Eye (tissue), 1 donor: ENCODE data around the gene TMEM207.
"Not testable (repeated sequence)": the region's sequence is repeated elsewhere in the genome, so short reads cannot be mapped to it uniquely, and the experiment has no call there.

Experiments
- DNase-seq: peaks from one replicate; pipeline ENCODE4 v3.0.0-alpha.2; 2015

Gene TMEM207

GRCh38 chr3:190449801-190450200, at the start of gene TMEM207:
TSS of gene TMEM207 (minus strand) at chr3:190449901. CDS start at chr3:190449809, 92 bp downstream.
- no peak for DNase-seq

GRCh38 chr3:190499122-190499521, 49.4 kb upstream of the TMEM207 start:
- no peak for DNase-seq

GRCh38 chr3:190498293-190498692, 48.6 kb upstream of the TMEM207 start:
- DNase-seq = no peak

GRCh38 chr3:190497811-190498210, 48.1 kb upstream of the TMEM207 start:
- DNase-seq = peak; percentile 64

GRCh38 chr3:190496859-190497258, 47.2 kb upstream of the TMEM207 start:
- DNase-seq = no peak

GRCh38 chr3:190495796-190496195, 46.1 kb upstream of the TMEM207 start:
- DNase-seq = no peak

- no peak for DNase-seq
These were observed 45.7 kb upstream of the TMEM207 start for GRCh38 chr3:190495354-190495753.

- no peak for DNase-seq
These were observed 45.2 kb upstream of the TMEM207 start for GRCh38 chr3:190494907-190495306.

- no peak for DNase-seq
These were observed 43.3 kb upstream of the TMEM207 start for GRCh38 chr3:190492966-190493365.

GRCh38 chr3:190492129-190492528, 42.4 kb upstream of the TMEM207 start:
- DNase-seq = no peak

- DNase-seq = no peak
These were observed 41.9 kb upstream of the TMEM207 start for GRCh38 chr3:190491533-190492054.

- no peak for DNase-seq
These were observed 37.4 kb upstream of the TMEM207 start for GRCh38 chr3:190486908-190487607.

GRCh38 chr3:190486533-190486864, 36.8 kb upstream of the TMEM207 start:
- no peak for DNase-seq

GRCh38 chr3:190485830-190486532, 36.3 kb upstream of the TMEM207 start:
- no peak for DNase-seq

GRCh38 chr3:190481779-190482178, 32.1 kb upstream of the TMEM207 start:
- DNase-seq = no peak

GRCh38 chr3:190473261-190473660, 23.6 kb upstream of the TMEM207 start:
- DNase-seq = not testable (repeated sequence)

GRCh38 chr3:190467922-190468321, 18.2 kb upstream of the TMEM207 start:
- DNase-seq = no peak

- DNase-seq = peak; percentile 24
These were observed 8.3 kb upstream of the TMEM207 start for GRCh38 chr3:190458040-190458439.

GRCh38 chr3:190456770-190457169, 7.1 kb upstream of the TMEM207 start:
- no peak for DNase-seq

GRCh38 chr3:190455828-190456227, 6.1 kb upstream of the TMEM207 start:
- DNase-seq = no peak

- DNase-seq = no peak
These were observed 1.4 kb downstream of the TMEM207 start for GRCh38 chr3:190448256-190448655.

- DNase-seq = no peak
These were observed 3.0 kb downstream of the TMEM207 start for GRCh38 chr3:190446573-190447279.

GRCh38 chr3:190444576-190445145, 5.0 kb downstream of the TMEM207 start:
- DNase-seq = no peak
